K562 (cell line): ENCODE data around the gene HTR4. TPM values are rescaled to one million over a fixed set of nuclear protein-coding genes. Genes with fewer than 3 reads are reported as not detected.

Experiments used
- ATAC-seq: fragments of 200-7000 bp; cut with Tn5 transposase; 3 replicates; pipeline ENCODE4 v1.9.1; 2020; ENCODE audit warnings: moderate library complexity
- BruUV-seq: library from RNA; stranded (reverse); fragments of 400-500 nt; replicated peaks from 2 replicates; lab custom pipeline; 2021; lab: Mats Ljungman, UMichigan
- CTCF ChIA-PET: fragments of 300-600 bp; formaldehyde crosslinking; extraction: SDS; loops from one replicate; lab custom pipeline; 2021; ENCODE audit warnings: low intra/inter-chr PET ratio; lab: Yijun Ruan, JAX
- POLR2A ChIA-PET: fragments of 300-600, 350-650 bp; sonication (Branson Sonifier 250); formaldehyde crosslinking; extraction: SDS; loops from one replicate; lab custom pipeline; 2021; ENCODE audit warnings: antibody characterized with exemption, inconsistent platforms; lab: Yijun Ruan, JAX
- DNase-seq, 4 experiments: peaks; one replicate each; pipeline versions ENCODE4 v3.0.0 to v3.0.0-alpha.2; 2011 to 2018; ENCODE audit warnings: low spot score in 3 of 4, mixed read lengths in 3 of 4; ENCODE audit errors: extremely low read depth in 1 of 4
- FAIRE-seq: peaks from 2 replicates; lab custom pipeline; 2011; peaks lifted over from hg19 to GRCh38; lab: Jason Lieb, UNC
- H2AFZ ChIP-seq: 2 replicates; pipeline ENCODE4 v1.6.0; 2011; ENCODE audit warnings: low read depth, low read length, control low read depth, inconsistent platforms
- H3K27ac ChIP-seq: fragments of 200-600 bp; 3 replicates; pipeline ENCODE4 v1.8.0; 2011; ENCODE audit warnings: low read depth, mild to moderate bottlenecking, control low read depth, inconsistent platforms, low read length, moderate library complexity, mixed read lengths; ENCODE audit errors: extremely low read depth
- H3K27me3 ChIP-seq, 2 experiments: fragments of 300-600 bp in 1 of 2; 2 replicates in 1 of 2; 3 replicates in 1 of 2; pipeline versions ENCODE4 v1.6.0 to v1.8.0; 2011; ENCODE audit warnings: inconsistent platforms in 2 of 2, low read length in 2 of 2, mild to moderate bottlenecking in 1 of 2, mixed read lengths in 1 of 2, moderate library complexity in 1 of 2; ENCODE audit not compliant: control insufficient read depth in 2 of 2, insufficient read depth in 2 of 2
- H3K36me3 ChIP-seq: fragments of 300-600 bp; 3 replicates; pipeline ENCODE4 v1.8.0; 2011; ENCODE audit warnings: mild to moderate bottlenecking, low read length, inconsistent platforms; ENCODE audit not compliant: control insufficient read depth, insufficient read depth
- H3K4me1 ChIP-seq, 2 experiments: fragments of 200-600 bp in 1 of 2; replicated peaks in 1 of 2; 2 replicates in 1 of 2; 3 replicates in 1 of 2; pipeline versions ENCODE4 v1.5.1 to v1.8.0; 2011; ENCODE audit warnings: inconsistent platforms in 2 of 2, low read length in 2 of 2, mild to moderate bottlenecking in 1 of 2, mixed read lengths in 1 of 2, moderate library complexity in 1 of 2; ENCODE audit not compliant: control insufficient read depth in 2 of 2, insufficient read depth in 2 of 2
- H3K4me2 ChIP-seq: 2 replicates; pipeline ENCODE4 v1.6.1; 2011; ENCODE audit warnings: low read length, control low read depth, inconsistent platforms, mixed read lengths; ENCODE audit not compliant: insufficient read depth
- H3K4me3 ChIP-seq: fragments of 200-600 bp; sonication (generic), shearing (Covaris generic); 2 replicates; pipeline ENCODE4 v1.5.1; 2016; ENCODE audit warnings: control low read depth, inconsistent platforms
- H3K79me2 ChIP-seq: fragments of 200-600 bp; 3 replicates; pipeline ENCODE4 v1.8.0; 2011; ENCODE audit warnings: low read length, inconsistent platforms; ENCODE audit not compliant: control insufficient read depth, insufficient read depth
- H3K9ac ChIP-seq, 2 experiments: 2 replicates each; pipeline versions ENCODE4 v1.6.0 to v1.6.1; 2011; ENCODE audit warnings: low read depth in 2 of 2, low read length in 2 of 2, control low read depth in 1 of 2, inconsistent platforms in 1 of 2, mild to moderate bottlenecking in 1 of 2, mixed read lengths in 1 of 2; ENCODE audit not compliant: insufficient read depth in 1 of 2
- H3K9me1 ChIP-seq: one replicate; pipeline ENCODE4 v1.6.0; 2011; ENCODE audit warnings: inconsistent platforms, mild to moderate bottlenecking, low read length, moderate library complexity; ENCODE audit not compliant: control insufficient read depth, insufficient read depth
- H3K9me3 ChIP-seq: replicated peaks from 2 replicates; pipeline ENCODE4 v1.5.1; 2011; ENCODE audit warnings: low read depth, low read length, inconsistent platforms; ENCODE audit not compliant: control insufficient read depth, insufficient read depth
- H4K20me1 ChIP-seq: replicated peaks from 2 replicates; pipeline ENCODE4 v1.6.1; 2011; ENCODE audit warnings: low read length, inconsistent platforms, mixed read lengths; ENCODE audit not compliant: control insufficient read depth, insufficient read depth
- AFF4 ChIP-seq: sonication (generic); formaldehyde crosslinking; IDR thresholded peaks from 2 replicates; pipeline ENCODE4 v1.8.0; 2023; ENCODE audit warnings: mild to moderate bottlenecking, missing genetic modification reagents
- ARID4B ChIP-seq: sonication (generic); formaldehyde crosslinking; IDR thresholded peaks from 2 replicates; pipeline ENCODE4 v1.8.0; 2022; ENCODE audit warnings: mild to moderate bottlenecking, missing genetic modification reagents
- BMI1 ChIP-seq: fragments of 150-350 bp; IDR thresholded peaks from 2 replicates; pipeline ENCODE4 v1.6.1; 2014; ENCODE audit warnings: low read length
- CHD2 ChIP-seq: IDR thresholded peaks from 2 replicates; pipeline ENCODE4 v1.6.1; 2011; ENCODE audit warnings: low read depth, low read length
- FOXK2 ChIP-seq, 2 experiments: fragments of 450-650 bp; IDR thresholded peaks in 1 of 2; conservative IDR thresholded peaks in 1 of 2; 2 replicates each; pipeline ENCODE4 v1.6.1; 2016; ENCODE audit warnings: low read depth in 2 of 2, mild to moderate bottlenecking in 1 of 2
- GATAD2B ChIP-seq: fragments of 450-650 bp; IDR thresholded peaks from 2 replicates; pipeline ENCODE4 v1.6.1; 2017; ENCODE audit warnings: mild to moderate bottlenecking, borderline replicate concordance
- HSF4 ChIP-seq: fragments of 250-450 bp; sonication (Bioruptor Pico); IDR thresholded peaks from 2 replicates; pipeline ENCODE4 v2.1.2; 2022; ENCODE audit warnings: mild to moderate bottlenecking, moderate library complexity, borderline replicate concordance
- MAFG ChIP-seq: fragments of 450-650 bp; conservative IDR thresholded peaks from 2 replicates; pipeline ENCODE4 v1.6.1; 2016; ENCODE audit warnings: missing genetic modification characterization, missing compliant biosample characterization
- NR2C1 ChIP-seq, 2 experiments: fragments of 450-650 bp; IDR thresholded peaks; 2 replicates each; pipeline ENCODE4 v1.6.1; 2017; ENCODE audit warnings: mild to moderate bottlenecking in 2 of 2, antibody characterized with exemption in 1 of 2, inconsistent platforms in 1 of 2, missing compliant biosample characterization in 1 of 2, missing genetic modification characterization in 1 of 2
- SFPQ ChIP-seq: fragments of 200-400 bp; formaldehyde crosslinking; IDR thresholded peaks from 2 replicates; pipeline ENCODE4 v1.6.1; 2017; ENCODE audit warnings: mild to moderate bottlenecking, low read depth, low read length, moderate library complexity
- STAG1 ChIP-seq: sonication (generic); formaldehyde crosslinking; IDR thresholded peaks from 2 replicates; pipeline ENCODE4 v1.5.0; 2020; ENCODE audit warnings: missing genetic modification reagents, borderline replicate concordance
- TRIM28 ChIP-seq: fragments of 450-650 bp; IDR thresholded peaks from 2 replicates; pipeline ENCODE4 v1.6.1; 2017
- ZNF124 ChIP-seq: sonication (generic); formaldehyde crosslinking; IDR thresholded peaks from 2 replicates; pipeline ENCODE4 v1.8.1; 2022; ENCODE audit warnings: missing genetic modification reagents
- WGBS: fragments of 100-300 bp; shearing (Covaris generic); methylation state at CpG from one replicate; pipeline ENCODE4 v1.1.6; 2016; ENCODE audit warnings: low coverage, mixed read lengths; ENCODE audit not compliant: insufficient coverage; ENCODE audit errors: missing lambda C conversion rate; 5-methylcytosine and 5-hydroxymethylcytosine counted together
- in situ Hi-C: fragments of 300-500 bp; cut with MboI; formaldehyde crosslinking; loops from 4 replicates; pipeline ENCODE4 v1.15.0; 2018; ENCODE audit warnings: inconsistent platforms, mixed read lengths
- intact Hi-C: fragments of 100-400 bp; cut with micrococcal nuclease; formaldehyde crosslinking; loops from 2 replicates; pipeline ENCODE4 v1.14.2; 2022
- polyA plus RNA-seq, 8 experiments: library from polyadenylated mRNA; depleted of rRNA in 4 of 8; stranded (reverse) in 5 of 8; unstranded in 3 of 8; fragments of >200 nt; fragmentation: Nextera tagmentation in 2 of 8; fragmentation: Illumina TruSeq in 1 of 8; extraction: Ambion mirVana in 2 of 8; extraction: Trizol in 1 of 8; gene quantifications; 2 replicates each; pipeline versions ENCODE4 v1.2.1 to v1.2.3, GENCODE V29; 2011 to 2014; ENCODE audit warnings: inconsistent platforms in 1 of 8, missing spikeins in 1 of 8
- total RNA-seq, 7 experiments: library from RNA; depleted of rRNA in 6 of 7; stranded (reverse); fragments of >200 nt in 6 of 7; fragmentation: Illumina TruSeq in 2 of 7; extraction: Trizol in 2 of 7; gene quantifications; 2 replicates each; pipeline versions ENCODE4 v1.2.1 to v1.2.3, GENCODE V29; 2011 to 2021; ENCODE audit warnings: low replicate concordance in 1 of 7

Gene HTR4
- total and polyA plus RNA-seq, 9 of the 15 experiments (the other 6 are each of a cell fraction or from before 2014, with no cell fraction given) = 0.13 TPM; not detected in 8

- intact Hi-C loops = loop anchor here (10.0 kb wide), 1 partner anchor 110 kb away; no protein-coding TSS in a partner anchor
Measured at GRCh38 chr5:148684528-148684927, 30.2 kb upstream of the HTR4 start.

More at GRCh38 chr5:148684528-148684927, 30.2 kb upstream of the HTR4 start:
- H3K9me1 ChIP-seq = no peaks in the 10 kb centered on the region
- no peak overlapping the region for H3K9ac ChIP-seq
- H3K4me3 ChIP-seq = no peak overlapping the region
- H3K27me3 ChIP-seq = no peaks in the 10 kb centered on the region
- H3K4me2 ChIP-seq = no peak overlapping the region
- WGBS = 13% methylated on average over 2 of the region's 2 CpGs
- no peak for FAIRE-seq
- H4K20me1 ChIP-seq = no peaks in the 10 kb centered on the region
- no peak overlapping the region for H3K27ac ChIP-seq
- POLR2A ChIA-PET = no interaction called here
- ATAC-seq = no peak
- H3K9me3 ChIP-seq = no peaks in the 10 kb centered on the region
- TF ChIP-seq CHD2 = no peak
- TF ChIP-seq MAFG (tag) = no peak
- no peak for TF ChIP-seq AFF4 (CRISPR knock-in tag)
- TF ChIP-seq FOXK2 (conservative IDR thresholded peaks at IDR 0.05 in 1 of 2, IDR thresholded peaks at IDR 0.05 in 1 of 2; ENCODE audit: low read depth in 2 of 2) = no peak
- TF ChIP-seq NR2C1 (IDR thresholded peaks at IDR 0.05) = no peak
- TF ChIP-seq NR2C1 (tag; IDR thresholded peaks at IDR 0.05) = no peak
- no peak for TF ChIP-seq SFPQ
- no peak for TF ChIP-seq ARID4B (CRISPR knock-in tag)
- TF ChIP-seq HSF4 = no peak
- no peak for TF ChIP-seq GATAD2B
- no peak for TF ChIP-seq ZNF124 (CRISPR knock-in tag)
- no peak for TF ChIP-seq BMI1
- TF ChIP-seq TRIM28 = no peak
- no peak for TF ChIP-seq STAG1 (CRISPR knock-in tag)
- H3K79me2 ChIP-seq = no peaks in the 10 kb centered on the region
- no TSS peak for BruUV-seq
- H3K36me3 ChIP-seq = no peaks in the 10 kb centered on the region
- in situ Hi-C loops = no loop called here
- no peak overlapping the region for H2AFZ ChIP-seq
- peaks cover 0 to 38% of the 10 kb centered on the region in 2 experiments; a peak in 3 of 5 replicates for H3K4me1 ChIP-seq
- DNase-seq = no peak
- CTCF ChIA-PET = no interaction called here
